ENCODE results near the gene RXRA.

The RXRA gene

DNA sequence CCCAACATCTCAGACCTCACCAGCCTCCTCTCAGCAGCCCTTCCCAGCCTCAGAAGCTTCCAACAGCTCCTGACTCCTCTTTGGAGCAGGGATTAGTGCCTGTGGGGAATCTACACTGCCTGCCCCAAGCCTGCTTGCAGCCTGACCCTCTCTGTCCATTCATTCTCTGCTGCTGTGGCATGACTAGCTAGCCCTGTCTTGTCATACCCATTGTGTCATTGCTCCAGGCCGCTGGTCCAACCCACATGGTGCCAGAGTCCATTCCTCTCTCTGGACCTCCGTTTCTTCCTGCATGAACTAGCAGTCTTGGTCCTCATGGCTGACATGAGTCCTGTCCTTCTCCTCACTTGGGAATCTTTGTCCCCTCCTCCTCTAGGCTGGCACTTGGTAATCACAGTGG lies 12.8 kb upstream of the RXRA start:
- DNase-seq (ENCODE audit: low read depth): no peak
- in situ Hi-C loops (cut with HindIII; ENCODE audit: low sequenced_read_pairs): loop anchor here (10.0 kb wide), 2 partner anchors 49 to 91 kb away; no protein-coding TSS in a partner anchor
- no peak overlapping the region for H3K4me3 ChIP-seq (ENCODE audit: low read depth, low read length)
- TF ChIP-seq, protein P1, sequence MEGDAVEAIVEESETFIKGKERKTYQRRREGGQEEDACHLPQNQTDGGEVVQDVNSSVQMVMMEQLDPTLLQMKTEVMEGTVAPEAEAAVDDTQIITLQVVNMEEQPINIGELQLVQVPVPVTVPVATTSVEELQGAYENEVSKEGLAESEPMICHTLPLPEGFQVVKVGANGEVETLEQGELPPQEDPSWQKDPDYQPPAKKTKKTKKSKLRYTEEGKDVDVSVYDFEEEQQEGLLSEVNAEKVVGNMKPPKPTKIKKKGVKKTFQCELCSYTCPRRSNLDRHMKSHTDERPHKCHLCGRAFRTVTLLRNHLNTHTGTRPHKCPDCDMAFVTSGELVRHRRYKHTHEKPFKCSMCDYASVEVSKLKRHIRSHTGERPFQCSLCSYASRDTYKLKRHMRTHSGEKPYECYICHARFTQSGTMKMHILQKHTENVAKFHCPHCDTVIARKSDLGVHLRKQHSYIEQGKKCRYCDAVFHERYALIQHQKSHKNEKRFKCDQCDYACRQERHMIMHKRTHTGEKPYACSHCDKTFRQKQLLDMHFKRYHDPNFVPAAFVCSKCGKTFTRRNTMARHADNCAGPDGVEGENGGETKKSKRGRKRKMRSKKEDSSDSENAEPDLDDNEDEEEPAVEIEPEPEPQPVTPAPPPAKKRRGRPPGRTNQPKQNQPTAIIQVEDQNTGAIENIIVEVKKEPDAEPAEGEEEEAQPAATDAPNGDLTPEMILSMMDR (IDR thresholded peaks at IDR 0.05; ENCODE audit: low read depth, low read length, missing control alignments): no peak

DNA sequence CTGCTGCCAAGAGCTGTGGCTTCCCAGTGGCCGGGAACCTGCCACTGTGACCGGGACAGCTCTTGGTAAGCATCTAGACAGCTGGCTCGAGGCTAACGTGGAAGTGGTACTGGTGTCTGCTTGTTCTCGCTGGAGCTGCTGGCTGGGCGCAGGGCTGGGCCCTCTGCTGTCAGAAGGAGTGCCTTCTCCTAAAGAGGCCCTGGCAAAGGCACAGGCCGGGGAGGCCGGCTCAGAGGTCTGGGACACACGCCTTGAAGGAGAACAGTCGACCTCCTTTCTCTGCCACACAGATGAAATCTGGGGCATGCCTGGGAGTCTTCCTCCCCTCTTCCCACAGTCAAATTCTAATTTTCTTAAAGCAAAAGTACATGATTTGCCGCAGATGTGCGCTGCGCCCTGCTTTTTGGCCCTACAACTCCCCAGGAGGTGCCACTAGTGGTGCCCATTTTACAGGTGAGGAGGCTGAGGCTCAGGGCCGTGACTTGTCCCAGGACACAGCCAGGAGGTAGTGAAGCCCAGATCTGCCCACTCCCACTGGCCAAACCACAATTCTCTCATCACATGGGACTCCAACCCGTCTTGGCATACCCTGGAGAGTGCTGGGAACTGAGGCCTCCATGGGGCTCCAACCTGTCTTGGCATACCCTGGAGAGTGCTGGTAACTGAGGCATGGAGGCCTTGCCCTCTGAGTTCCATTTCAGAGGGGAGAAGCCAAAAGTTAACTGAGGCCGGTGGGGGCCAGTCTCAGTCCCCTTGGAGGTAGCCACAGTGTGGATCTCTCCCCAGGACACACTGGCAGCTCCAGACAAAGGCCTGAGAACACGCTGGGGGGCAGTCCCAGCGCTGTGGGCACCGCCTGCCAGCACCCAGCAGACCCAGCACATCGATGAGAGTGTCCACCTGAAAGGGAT lies 12.0 kb upstream of the RXRA start:
- DNase-seq (ENCODE audit: low read depth): no peak
- in situ Hi-C loops (cut with HindIII; ENCODE audit: low sequenced_read_pairs): loop anchor here (10.0 kb wide), 2 partner anchors 49 to 91 kb away; no protein-coding TSS in a partner anchor
- TF ChIP-seq, protein P1 (IDR thresholded peaks at IDR 0.05; ENCODE audit: low read depth, low read length, missing control alignments): no peak
- no peak overlapping the region for H3K4me3 ChIP-seq (ENCODE audit: low read depth, low read length)

DNA sequence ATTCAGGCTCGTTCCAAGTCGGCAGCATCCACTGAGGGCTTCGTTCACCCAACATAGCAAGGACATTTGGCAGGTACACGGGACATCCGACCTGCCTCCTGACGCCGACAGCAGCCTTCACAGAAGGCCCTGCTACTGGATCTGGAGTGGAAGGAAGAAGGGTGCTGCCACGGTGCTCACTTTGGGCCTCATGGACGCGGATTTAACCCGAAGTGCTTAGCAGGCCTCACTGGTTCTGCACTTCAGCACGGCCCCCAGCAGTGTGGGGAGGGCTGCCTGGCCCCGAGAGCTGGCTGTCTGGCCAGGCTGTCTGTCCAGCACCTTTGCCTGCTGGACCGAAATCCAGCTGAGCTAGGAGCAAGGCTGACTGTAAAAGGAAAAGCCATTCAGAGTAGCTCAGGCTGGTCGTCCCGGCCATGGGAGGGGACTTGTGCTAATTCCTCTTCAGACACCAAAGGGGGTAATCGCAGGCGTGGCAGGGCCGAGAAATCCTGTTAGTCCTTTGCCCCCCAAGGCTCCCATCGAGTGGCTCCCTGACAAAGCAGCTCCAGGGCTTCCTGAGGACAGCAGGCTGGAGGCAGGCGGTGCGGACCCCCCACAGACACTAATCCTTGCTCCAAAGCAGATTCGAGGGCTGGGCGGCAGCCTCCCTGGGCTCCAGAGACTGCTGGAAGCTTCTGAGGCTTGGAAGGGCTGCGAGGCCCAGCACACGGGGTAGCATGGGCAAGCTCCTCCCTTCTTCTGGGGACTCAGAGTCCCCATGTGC lies 11.1 kb upstream of the RXRA start:
- no peak overlapping the region for H3K4me3 ChIP-seq (ENCODE audit: low read depth, low read length)
- TF ChIP-seq, protein P1 (IDR thresholded peaks at IDR 0.05; ENCODE audit: low read depth, low read length, missing control alignments): no peak
- in situ Hi-C loops (cut with HindIII; ENCODE audit: low sequenced_read_pairs): loop anchor here (5.0 to 10.0 kb wide), 5 partner anchors 42 to 128 kb away; no protein-coding TSS in a partner anchor
- no peak for DNase-seq (ENCODE audit: low read depth)

DNA sequence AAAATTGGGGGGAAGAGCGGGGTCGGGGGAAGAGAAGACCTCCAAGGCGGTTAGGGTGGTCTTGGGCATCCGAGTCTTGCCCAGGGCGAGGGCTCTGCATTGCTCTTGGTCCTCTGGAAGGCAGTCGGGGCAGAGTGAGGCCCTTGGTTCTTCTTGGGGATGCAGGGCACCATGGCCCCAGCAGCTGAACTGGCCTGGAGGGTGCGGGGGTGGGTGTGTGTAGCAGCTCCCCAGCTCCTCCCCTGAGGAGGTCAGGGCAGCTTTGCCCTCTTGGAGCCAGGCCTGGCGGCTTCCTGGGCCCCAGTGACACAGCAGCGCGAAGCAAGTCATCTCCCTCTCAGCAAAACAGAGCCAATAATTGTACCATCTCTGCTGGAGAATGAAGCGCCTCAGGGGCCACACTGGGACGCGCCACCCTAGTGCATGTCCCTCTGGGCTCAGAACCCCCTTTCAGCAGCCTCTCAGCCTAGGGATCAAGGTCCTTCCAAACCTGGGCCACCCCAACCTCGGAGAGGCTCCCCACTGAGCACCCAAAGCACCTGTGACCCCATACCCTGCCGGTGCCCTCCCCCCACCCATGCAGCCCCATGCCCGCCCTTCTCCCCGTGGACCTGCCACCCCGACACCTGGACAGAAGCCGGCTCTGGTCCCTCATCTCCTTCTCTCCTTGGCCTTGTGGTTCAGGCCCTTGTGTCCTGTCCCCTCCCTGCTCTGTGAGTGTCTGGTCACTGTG lies 10.4 kb upstream of the RXRA start:
- TF ChIP-seq, protein P1 (IDR thresholded peaks at IDR 0.05; ENCODE audit: low read depth, low read length, missing control alignments): no peak
- no peak overlapping the region for H3K4me3 ChIP-seq (ENCODE audit: low read depth, low read length)
- no peak for DNase-seq (ENCODE audit: low read depth)
- in situ Hi-C loops (cut with HindIII; ENCODE audit: low sequenced_read_pairs): loop anchor here (5.0 to 10.0 kb wide), 5 partner anchors 41 to 129 kb away; no protein-coding TSS in a partner anchor

DNA sequence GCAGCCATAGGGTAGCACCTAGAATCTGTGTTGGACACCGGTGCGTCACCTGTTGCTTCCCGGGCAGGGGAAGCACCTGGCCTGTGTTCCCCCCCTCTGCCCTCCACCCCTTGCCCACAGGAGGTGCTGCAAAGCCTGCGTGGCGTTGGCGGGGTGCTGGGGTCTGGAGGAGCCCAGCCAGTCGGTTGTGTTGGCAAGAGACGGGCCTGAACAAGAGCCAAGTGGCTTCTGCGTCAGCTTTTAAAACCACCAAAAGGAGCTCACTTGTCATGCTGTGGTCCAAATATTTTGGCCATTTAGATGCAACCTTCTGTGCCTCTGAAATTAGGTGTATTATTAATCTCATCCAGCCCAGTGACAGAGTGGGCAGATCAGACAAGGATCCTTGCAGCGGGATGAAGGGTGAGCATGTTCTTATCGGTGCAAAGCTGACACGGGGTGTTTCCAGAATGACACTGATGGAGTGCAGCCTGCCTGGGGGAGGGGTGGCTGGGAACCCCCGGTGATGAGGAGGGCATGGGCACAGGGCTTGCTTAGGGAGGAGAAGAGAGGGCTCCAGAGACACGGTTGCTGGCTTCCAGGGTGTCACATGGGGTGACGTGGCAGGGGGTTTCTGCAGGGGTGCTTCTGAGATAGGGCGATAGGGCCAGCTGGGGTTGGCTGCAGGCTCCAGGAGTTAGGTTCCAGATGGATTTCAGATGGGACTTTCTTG lies 9.7 kb upstream of the RXRA start:
- TF ChIP-seq, protein P1 (IDR thresholded peaks at IDR 0.05; ENCODE audit: low read depth, low read length, missing control alignments): no peak
- in situ Hi-C loops (cut with HindIII; ENCODE audit: low sequenced_read_pairs): loop anchor here (5.0 to 10.0 kb wide), 5 partner anchors 41 to 129 kb away; no protein-coding TSS in a partner anchor
- peak; percentile 60 for DNase-seq (ENCODE audit: low read depth)

More for the DNA sequence above, 9.7 kb upstream of the RXRA start:
- no peak overlapping the region for H3K4me3 ChIP-seq (ENCODE audit: low read depth, low read length)

Data from astrocyte of the cerebellum (primary cell).